PC-3 (cell line): ENCODE data around the gene KRT6A. TPM values are rescaled to one million over a fixed set of nuclear protein-coding genes. Genes with fewer than 3 reads are reported as not detected.

Experiments used
- ATAC-seq: fragments of 200-7000 bp; cut with Tn5 transposase; 2 replicates; pipeline ENCODE4 v1.9.1; 2020; ENCODE audit warnings: mild to moderate bottlenecking, moderate library complexity
- BruUV-seq: library from RNA; stranded (reverse); fragments of 400-500 nt; replicated peaks from 2 replicates; lab custom pipeline; 2021; lab: Mats Ljungman, UMichigan
- CTCF ChIA-PET: fragments of 300-600 bp; sonication (Branson Sonifier 250); formaldehyde crosslinking; loops from one replicate; lab custom pipeline; 2022; ENCODE audit warnings: antibody characterized with exemption; lab: Charles Lee
- POLR2A ChIA-PET: fragments of 300-600 bp; sonication (Branson Sonifier 250); formaldehyde crosslinking; loops from one replicate; lab custom pipeline; 2022; ENCODE audit warnings: antibody characterized with exemption; ENCODE audit not compliant: unreplicated experiment; lab: Charles Lee
- DNase-seq: peaks from one replicate; pipeline ENCODE4 v3.0.0-alpha.2; 2015
- H2AFZ ChIP-seq: fragments of 300-600 bp; sonication (generic); 2 replicates; pipeline ENCODE4 v1.6.0; 2016; ENCODE audit warnings: antibody characterized with exemption, low read length
- H3F3A ChIP-seq: fragments of 300-600 bp; sonication (generic); one replicate; pipeline ENCODE4 v1.6.0; 2017; ENCODE audit warnings: antibody characterized with exemption, low read length, control low read depth, mild to moderate bottlenecking; ENCODE audit not compliant: unreplicated experiment
- H3K27ac ChIP-seq: fragments of 300-600 bp; sonication (generic); 2 replicates; pipeline ENCODE4 v1.5.1; 2016; ENCODE audit warnings: mild to moderate bottlenecking, low read length
- H3K27me3 ChIP-seq: fragments of 300-600 bp; sonication (generic); 2 replicates; pipeline ENCODE4 v1.6.1; 2016; ENCODE audit warnings: low read length, mixed read lengths
- H3K36me3 ChIP-seq: fragments of 300-600 bp; sonication (generic); 2 replicates; pipeline ENCODE4 v1.6.1; 2016; ENCODE audit warnings: low read depth, mixed run types, low read length, mixed read lengths
- H3K4me1 ChIP-seq: fragments of 300-600 bp; sonication (generic); 2 replicates; pipeline ENCODE4 v1.5.1; 2016; ENCODE audit warnings: low read length; ENCODE audit not compliant: insufficient read depth
- H3K4me2 ChIP-seq: fragments of 300-600 bp; sonication (generic); 2 replicates; pipeline ENCODE4 v1.6.0; 2016; ENCODE audit warnings: low read length
- H3K4me3 ChIP-seq: fragments of 300-600 bp; sonication (generic); 2 replicates; pipeline ENCODE4 v1.5.1; 2016; ENCODE audit warnings: mild to moderate bottlenecking, low read length, mixed read lengths
- H3K79me2 ChIP-seq: fragments of 300-600 bp; sonication (generic); 2 replicates; pipeline ENCODE4 v1.6.1; 2017; ENCODE audit warnings: low read length, mixed read lengths
- H3K9ac ChIP-seq: fragments of 300-600 bp; sonication (generic); 2 replicates; pipeline ENCODE4 v1.6.0; 2016; ENCODE audit warnings: mild to moderate bottlenecking, low read length
- H3K9me2 ChIP-seq: fragments of 300-600 bp; sonication (generic); replicated peaks from 2 replicates; pipeline ENCODE4 v1.6.1; 2016; ENCODE audit warnings: mixed run types, low read length, mixed read lengths
- H3K9me3 ChIP-seq: fragments of 300-600 bp; sonication (generic); 2 replicates; pipeline ENCODE4 v1.6.1; 2016; ENCODE audit warnings: low read length, mixed read lengths
- H4K20me1 ChIP-seq: fragments of 300-600 bp; sonication (generic); 2 replicates; pipeline ENCODE4 v1.6.1; 2016; ENCODE audit warnings: low read length, mixed read lengths
- CTCF ChIP-seq: fragments of 300-600 bp; sonication (generic); conservative IDR thresholded peaks from 2 replicates; pipeline ENCODE4 v1.5.1; 2017; ENCODE audit warnings: antibody characterized with exemption, low read depth, mild to moderate bottlenecking, low read length
- EZH2 ChIP-seq: fragments of 300-600 bp; sonication (generic); IDR thresholded peaks from one replicate; pipeline ENCODE4 v1.6.1; 2017; ENCODE audit warnings: antibody characterized with exemption, mild to moderate bottlenecking, low read length; ENCODE audit not compliant: unreplicated experiment
- EZH2phosphoT487 ChIP-seq: fragments of 300-600 bp; sonication (generic); IDR thresholded peaks from 2 replicates; pipeline ENCODE4 v1.6.1; 2018; ENCODE audit warnings: mild to moderate bottlenecking, antibody characterized with exemption, low read length, borderline replicate concordance
- intact Hi-C: fragments of 100-400 bp; cut with micrococcal nuclease; formaldehyde crosslinking; loops from 2 replicates; pipeline ENCODE4 v1.9.0; 2023
- total RNA-seq: library from RNA; depleted of rRNA; stranded (reverse); fragments of >200 nt; gene quantifications from 2 replicates; pipeline ENCODE4 v1.2.3, GENCODE V29; 2014

Gene KRT6A
- total RNA-seq, 1 experiment from 2014 or later = 46.3 TPM

GRCh38 chr12:52518574-52519386 is 25.7 kb upstream of the KRT6A start:
- no peak overlapping the region for H3K4me3 ChIP-seq
- no peak for ATAC-seq

GRCh38 chr12:52517888-52518287 is 24.8 kb upstream of the KRT6A start:
- H3F3A ChIP-seq = no peaks in the 10 kb centered on the region
- H3K9ac ChIP-seq = no peak overlapping the region
- no peaks in the 10 kb centered on the region for H3K9me2 ChIP-seq
- ATAC-seq = no peak
- no peaks in the 10 kb centered on the region for H4K20me1 ChIP-seq
- no peak overlapping the region for H3K27ac ChIP-seq
- TF ChIP-seq EZH2phosphoT487 (no peak), CTCF (no peak), EZH2 (no peak)
- no peak for DNase-seq
- H3K79me2 ChIP-seq = no peaks in the 10 kb centered on the region
- H3K4me1 ChIP-seq = peaks cover 27% of the 10 kb centered on the region
- H3K9me3 ChIP-seq = no peaks in the 10 kb centered on the region
- ChIA-PET CTCF (no interaction called here), POLR2A (no interaction called here)
- intact Hi-C loops = no loop called here
- H2AFZ ChIP-seq = no peak overlapping the region
- no TSS peak for BruUV-seq
- no peak overlapping the region for H3K4me2 ChIP-seq
- no peak overlapping the region for H3K4me3 ChIP-seq
- H3K27me3 ChIP-seq = no peaks in the 10 kb centered on the region
- H3K36me3 ChIP-seq = no peaks in the 10 kb centered on the region

More at GRCh38 chr12:52518574-52519386, 25.7 kb upstream of the KRT6A start:
- H3K27me3 ChIP-seq = no peaks in the 10 kb centered on the region
- no peak overlapping the region for H3K27ac ChIP-seq
- no peak for TF ChIP-seq EZH2phosphoT487
- TF ChIP-seq EZH2 = no peak
- TF ChIP-seq CTCF = no peak
- H4K20me1 ChIP-seq = no peaks in the 10 kb centered on the region
- no peaks in the 10 kb centered on the region for H3F3A ChIP-seq
- no peaks in the 10 kb centered on the region for H3K79me2 ChIP-seq
- no TSS peak for BruUV-seq
- CTCF ChIA-PET = no interaction called here
- H3K9ac ChIP-seq = no peak overlapping the region
- H3K4me2 ChIP-seq = no peak overlapping the region
- no peak overlapping the region for H2AFZ ChIP-seq
- no peaks in the 10 kb centered on the region for H3K9me3 ChIP-seq
- H3K4me1 ChIP-seq = peaks cover 27% of the 10 kb centered on the region
- DNase-seq = no peak
- POLR2A ChIA-PET = no interaction called here
- H3K9me2 ChIP-seq = no peaks in the 10 kb centered on the region
- H3K36me3 ChIP-seq = no peaks in the 10 kb centered on the region
- intact Hi-C loops = no loop called here
